Renal cortical epithelial cell (primary cell): ENCODE data around the gene MAN1C1. TPM values are rescaled to one million over a fixed set of nuclear protein-coding genes. Genes with fewer than 3 reads are reported as not detected.
A peak's percentile ranks its signal among the peaks of the same experiment; 100 is the strongest.
"Not testable (repeated sequence)": the region's sequence is repeated elsewhere in the genome, so short reads cannot be mapped to it uniquely, and the experiment has no call there.

Source experiments
- DNase-seq: peaks from one replicate; pipeline ENCODE4 v3.0.0-alpha.2; 2011; ENCODE audit warnings: low read depth
- total RNA-seq: library from RNA; depleted of rRNA; stranded (reverse); fragments of >200 nt; gene quantifications from 2 replicates; pipeline ENCODE4 v1.2.3, GENCODE V29; 2014

MAN1C1 gene
- total RNA-seq, 1 donor from 2014 or later, result 0.10 TPM

- no peak for DNase-seq
Observed at GRCh38 chr1:25634896-25635295, 18.3 kb downstream of the MAN1C1 start.

GRCh38 chr1:25636141-25636540 lies 19.6 kb downstream of the MAN1C1 start:
- not testable (repeated sequence) for DNase-seq

- DNase-seq, result no peak
Observed at GRCh38 chr1:25640646-25641328, 24.2 kb downstream of the MAN1C1 start.

GRCh38 chr1:25641329-25641725 lies 24.7 kb downstream of the MAN1C1 start:
- DNase-seq, result no peak

- DNase-seq, result no peak
Observed at GRCh38 chr1:25641931-25642573, 25.5 kb downstream of the MAN1C1 start.

GRCh38 chr1:25642574-25643108 lies 26.1 kb downstream of the MAN1C1 start:
- no peak for DNase-seq

- no peak for DNase-seq
Observed at GRCh38 chr1:25643929-25644328, 27.3 kb downstream of the MAN1C1 start.

- DNase-seq, result no peak
Observed at GRCh38 chr1:25644962-25645361, 28.4 kb downstream of the MAN1C1 start.

GRCh38 chr1:25645637-25646400 lies 29.2 kb downstream of the MAN1C1 start:
- DNase-seq, result no peak

GRCh38 chr1:25647106-25647505 lies 30.5 kb downstream of the MAN1C1 start:
- no peak for DNase-seq

GRCh38 chr1:25647863-25648262 lies 31.3 kb downstream of the MAN1C1 start:
- DNase-seq, result no peak

- peak; percentile 16 for DNase-seq
Observed at GRCh38 chr1:25648681-25649440, 32.3 kb downstream of the MAN1C1 start.

- DNase-seq, result no peak
Observed at GRCh38 chr1:25649505-25650288, 33.1 kb downstream of the MAN1C1 start.

GRCh38 chr1:25650289-25650576 lies 33.6 kb downstream of the MAN1C1 start:
- no peak for DNase-seq

- DNase-seq, result no peak
Observed at GRCh38 chr1:25651036-25651640, 34.5 kb downstream of the MAN1C1 start.

GRCh38 chr1:25651824-25652741 lies 35.5 kb downstream of the MAN1C1 start:
- DNase-seq, result no peak

GRCh38 chr1:25653558-25653957 lies 37.0 kb downstream of the MAN1C1 start:
- DNase-seq, result no peak

GRCh38 chr1:25654109-25654660 lies 37.6 kb downstream of the MAN1C1 start:
- no peak for DNase-seq

- DNase-seq, result no peak
Observed at GRCh38 chr1:25657121-25657882, 40.7 kb downstream of the MAN1C1 start.
